GM21619 (cell line): ENCODE measurements around the gene MAPK8.

ENCODE experiments used
- ATAC-seq: cut with Tn5 transposase; IDR thresholded peaks from one replicate; pipeline ENCODE4 v1.9.1; 2021; ENCODE audit not compliant: unreplicated experiment

MAPK8 gene

DNA sequence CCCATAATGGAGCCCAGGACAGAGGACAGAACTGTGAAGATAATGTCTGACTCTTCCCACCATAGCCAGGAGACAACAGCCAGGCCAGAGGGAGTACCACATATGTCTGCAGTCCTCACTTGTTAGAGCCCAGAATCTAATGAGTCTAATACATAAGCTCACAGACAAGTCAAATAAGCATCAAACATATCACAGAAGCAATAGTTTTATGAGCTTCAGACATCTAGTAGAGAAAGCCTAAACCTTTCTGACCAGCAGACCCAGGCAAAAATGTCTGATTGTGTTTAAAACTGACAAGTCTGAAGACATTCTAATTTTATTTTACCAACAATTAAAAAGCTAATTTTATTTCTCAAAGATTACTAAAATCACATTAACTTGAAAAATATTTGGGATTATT, 75.5 kb downstream of the MAPK8 start:
- ATAC-seq: no peak

DNA sequence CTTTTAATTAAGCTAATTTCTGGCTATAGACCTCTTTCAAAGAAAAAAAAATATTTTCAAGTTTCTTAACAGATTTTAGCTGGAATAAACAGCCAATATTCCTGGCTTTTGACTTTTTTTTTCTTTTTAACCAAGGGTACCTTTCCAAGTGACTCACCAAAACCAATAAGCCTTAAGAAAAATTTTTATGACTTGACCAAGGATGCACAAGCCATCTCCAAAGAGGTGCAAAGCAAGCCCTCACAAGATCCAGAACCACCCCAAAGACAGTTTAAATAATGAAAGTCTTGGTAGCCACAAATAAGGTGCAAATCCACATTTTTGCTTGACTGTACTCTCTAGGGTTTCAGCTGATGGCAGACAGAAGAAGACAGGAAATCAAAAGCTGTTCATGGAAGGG, 76.5 kb downstream of the MAPK8 start:
- no peak for ATAC-seq

DNA sequence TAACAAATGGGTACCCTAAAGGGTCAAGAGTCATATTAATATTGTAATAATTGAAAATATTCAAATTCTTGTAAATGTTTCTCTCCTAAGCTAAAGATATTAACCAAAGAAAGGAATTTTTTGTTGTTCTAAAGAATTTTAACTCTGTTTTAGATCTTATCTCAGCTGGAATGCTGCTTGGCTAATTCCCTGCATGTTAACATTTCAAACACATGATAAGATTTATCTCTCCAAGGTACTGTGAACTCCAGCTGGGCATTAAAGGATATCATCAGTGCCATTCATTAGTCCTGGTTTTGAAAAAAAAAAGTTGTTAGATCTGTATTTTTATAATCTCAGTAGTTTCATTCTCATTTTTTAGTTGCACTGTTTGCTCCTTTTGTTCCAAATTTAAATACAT, 76.9 kb downstream of the MAPK8 start:
- no peak for ATAC-seq

DNA sequence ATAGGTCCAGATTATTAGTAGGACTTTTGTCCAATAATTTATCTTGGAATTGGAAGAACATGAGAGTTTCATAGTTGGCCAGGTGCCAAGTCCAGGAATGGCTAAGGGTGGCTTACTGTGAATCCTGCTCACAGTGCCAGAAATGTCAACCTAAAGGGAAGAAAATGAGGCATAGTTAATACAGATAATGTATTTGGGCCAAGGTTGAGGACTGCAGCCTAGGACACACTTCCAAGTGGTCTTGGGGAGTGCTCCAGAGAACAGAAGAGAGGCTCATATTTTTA, 78.2 kb downstream of the MAPK8 start:
- no peak for ATAC-seq

DNA sequence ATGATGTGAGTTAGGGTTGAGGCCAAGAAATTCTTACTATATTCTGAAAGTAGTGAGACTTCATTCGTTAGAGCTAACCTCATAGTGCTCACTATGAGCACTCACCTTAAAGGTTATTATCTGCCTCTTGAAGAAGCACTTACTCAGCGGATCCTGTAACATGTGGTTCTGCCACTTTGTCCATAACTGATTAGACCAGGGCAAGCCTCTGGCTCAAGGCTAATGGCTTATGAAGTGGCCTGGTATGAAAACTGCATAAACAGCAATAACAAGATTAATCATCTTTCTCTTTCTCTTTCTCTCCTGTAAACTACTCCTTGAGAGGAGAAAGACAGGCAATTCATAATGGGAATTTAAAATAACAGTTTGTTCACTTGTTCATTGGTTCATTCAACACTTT, 82.8 kb downstream of the MAPK8 start:
- ATAC-seq: no peak

DNA sequence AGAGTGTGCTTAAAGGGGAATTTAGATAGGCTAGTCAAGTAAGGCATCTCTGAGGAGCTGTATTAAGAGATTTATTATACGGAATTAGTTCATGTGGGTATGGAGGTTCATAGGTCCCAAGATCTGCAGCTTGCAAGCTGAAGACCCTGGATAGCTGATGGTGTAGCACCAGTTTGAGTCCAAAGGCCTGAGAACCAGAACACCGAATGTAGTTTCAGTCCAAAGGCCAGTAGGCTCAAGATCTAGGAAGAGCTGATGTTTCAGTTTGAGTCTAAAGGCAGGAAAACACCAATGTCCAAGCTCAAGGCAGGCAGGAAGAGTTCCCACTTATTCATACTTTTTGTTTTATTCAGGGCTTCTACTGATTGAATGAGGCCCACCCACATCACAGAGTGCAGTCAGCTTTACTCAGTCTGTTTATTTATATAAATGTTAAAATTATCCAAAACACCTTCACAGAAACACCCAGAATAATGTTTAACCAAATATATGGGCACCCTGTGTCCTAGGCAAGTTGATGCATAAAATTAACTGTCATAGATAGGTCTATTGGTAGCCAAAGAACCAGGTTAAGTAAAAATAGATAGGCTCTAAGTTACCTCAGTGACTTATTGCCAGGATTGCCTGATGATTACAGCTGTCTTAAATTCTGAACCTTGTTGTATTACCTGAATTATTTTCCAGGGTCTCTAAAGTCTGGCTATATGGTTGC, 83.5 kb downstream of the MAPK8 start:
- no peak for ATAC-seq

DNA sequence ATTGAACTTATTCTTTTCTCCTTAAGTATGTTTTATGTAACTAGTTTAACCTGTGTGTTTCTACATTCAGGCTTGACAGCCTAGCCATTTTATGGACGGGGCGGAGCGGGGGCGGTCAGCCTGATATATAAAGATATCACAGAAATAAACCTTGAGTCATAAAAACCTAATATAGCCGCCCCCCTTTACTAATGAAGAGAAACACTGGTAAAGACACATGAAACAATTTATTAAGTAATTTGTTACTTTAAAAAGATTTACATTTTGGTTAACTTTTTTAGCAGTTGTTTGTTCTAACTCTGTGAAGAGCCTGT, 84.0 kb downstream of the MAPK8 start:
- no peak for ATAC-seq

DNA sequence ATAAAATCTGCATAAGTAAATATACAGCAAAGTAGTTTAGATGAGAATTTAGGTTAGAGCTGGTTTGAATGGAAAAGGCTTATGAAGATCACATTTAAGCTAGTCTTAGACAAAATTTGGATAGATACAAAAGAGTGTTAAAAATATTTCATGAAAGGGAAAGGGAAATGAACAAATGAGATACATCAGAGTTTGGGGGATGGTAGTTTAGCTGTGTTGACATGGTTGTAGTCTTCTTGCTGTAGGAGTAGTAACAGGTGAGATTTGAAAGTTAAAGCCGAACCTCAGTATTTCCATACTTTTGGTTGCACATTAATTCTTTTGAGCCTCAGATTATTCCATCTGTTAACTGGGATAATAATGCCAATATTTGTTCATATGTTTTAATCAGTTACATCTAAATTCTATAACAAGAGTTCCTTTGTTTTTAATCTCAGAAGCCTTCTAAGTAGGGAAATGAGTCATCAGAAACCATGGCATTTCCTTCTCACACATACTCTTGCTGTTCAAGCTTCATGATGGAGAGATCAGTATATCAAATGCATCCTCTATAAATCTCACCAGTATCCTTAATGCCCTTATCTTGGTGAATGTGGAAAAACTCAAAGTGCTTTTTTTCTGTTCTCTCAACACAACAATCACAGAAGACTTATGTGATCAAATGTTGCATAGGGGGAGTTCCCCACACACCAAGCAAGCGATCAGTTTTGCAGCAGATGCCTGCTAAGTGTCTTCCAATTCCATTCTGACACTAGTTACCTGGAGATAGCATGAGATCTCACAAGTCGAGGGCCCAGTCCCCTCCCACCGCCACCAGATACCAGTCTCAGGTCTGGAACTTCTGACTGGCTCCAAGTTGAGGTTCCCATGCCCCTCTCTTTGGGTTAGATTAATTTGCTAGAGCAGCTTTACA, 84.7 kb downstream of the MAPK8 start:
- peak; percentile 79 for ATAC-seq

DNA sequence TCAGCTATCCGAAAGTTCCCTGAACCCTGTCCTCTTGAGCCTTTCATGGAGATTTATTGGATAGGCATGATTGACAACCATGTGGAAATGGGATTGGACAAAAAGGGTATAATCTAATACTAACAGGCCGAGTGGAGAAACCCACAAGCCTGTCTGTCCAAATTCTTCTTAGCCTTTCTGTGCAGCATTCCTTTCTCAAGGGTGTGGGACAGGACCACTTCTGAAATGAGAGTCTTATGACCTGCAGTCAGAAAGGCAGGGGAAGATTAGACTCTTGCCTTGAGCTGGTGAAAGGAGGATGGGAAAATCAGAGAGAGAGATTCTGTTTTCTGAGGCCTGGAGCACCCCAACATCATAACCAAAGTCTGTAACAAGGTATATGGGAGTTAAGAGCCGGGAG, 85.5 kb downstream of the MAPK8 start:
- no peak for ATAC-seq

DNA sequence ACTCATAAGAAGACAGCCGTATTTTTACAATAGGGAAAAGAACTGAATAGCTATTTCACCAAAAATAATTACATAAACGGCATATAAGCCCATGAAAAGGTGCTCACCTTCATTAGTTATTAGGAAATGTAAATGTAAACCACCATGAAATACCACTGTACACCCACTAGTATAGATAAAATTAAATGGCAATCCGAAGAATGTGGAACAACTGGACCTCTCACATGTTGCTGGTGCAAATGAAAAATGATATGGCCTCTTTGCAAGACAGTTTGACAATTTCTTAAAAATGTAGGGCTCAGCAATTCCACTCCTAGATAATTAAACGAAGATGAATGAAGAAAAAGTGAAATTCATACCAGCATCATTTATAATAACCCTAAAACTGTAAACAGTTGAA, 91.8 kb downstream of the MAPK8 start:
- no peak for ATAC-seq

DNA sequence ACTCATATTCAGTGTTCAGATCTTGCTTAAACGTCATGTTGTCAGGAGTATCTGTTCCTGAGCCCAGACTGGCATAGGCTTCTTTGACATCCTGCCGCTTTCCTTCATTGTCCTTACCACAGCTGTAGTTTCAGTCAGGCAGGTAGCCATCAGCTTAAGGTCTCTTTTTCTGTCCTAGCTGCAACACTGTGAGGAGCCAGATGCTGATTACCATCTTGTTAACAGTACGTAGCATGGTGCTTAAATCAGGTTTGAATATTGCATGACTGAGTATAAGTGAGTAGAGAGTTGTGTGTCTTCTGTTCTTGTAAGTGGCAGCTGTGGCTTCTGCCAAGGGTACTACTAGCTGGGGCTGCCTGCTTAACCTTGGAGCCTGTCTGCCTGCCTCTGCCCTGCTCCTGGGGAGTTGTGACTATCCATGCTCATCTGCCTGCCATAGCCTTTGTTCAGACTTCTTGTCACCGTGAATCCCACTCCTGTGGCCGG, 92.6 kb downstream of the MAPK8 start:
- ATAC-seq: no peak

DNA sequence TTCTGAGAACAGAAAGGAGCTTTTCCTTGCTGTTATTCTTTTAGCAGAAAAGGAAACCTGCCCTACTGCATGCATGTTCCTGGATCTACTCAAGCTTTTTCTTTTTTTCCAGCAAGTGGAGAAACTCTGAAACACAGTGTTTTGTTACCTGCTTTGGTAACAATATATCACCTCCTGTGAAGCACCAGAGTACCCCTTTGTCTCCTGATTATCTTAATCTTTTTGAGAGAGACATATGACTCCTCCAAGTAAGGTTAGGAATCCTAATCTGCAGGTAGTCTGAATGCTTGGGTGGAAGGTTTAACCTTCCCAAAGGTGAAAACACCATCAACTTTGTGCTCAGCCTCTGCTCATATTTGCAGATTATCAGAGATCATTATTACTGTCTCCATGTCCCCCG, 93.1 kb downstream of the MAPK8 start:
- ATAC-seq: no peak

DNA sequence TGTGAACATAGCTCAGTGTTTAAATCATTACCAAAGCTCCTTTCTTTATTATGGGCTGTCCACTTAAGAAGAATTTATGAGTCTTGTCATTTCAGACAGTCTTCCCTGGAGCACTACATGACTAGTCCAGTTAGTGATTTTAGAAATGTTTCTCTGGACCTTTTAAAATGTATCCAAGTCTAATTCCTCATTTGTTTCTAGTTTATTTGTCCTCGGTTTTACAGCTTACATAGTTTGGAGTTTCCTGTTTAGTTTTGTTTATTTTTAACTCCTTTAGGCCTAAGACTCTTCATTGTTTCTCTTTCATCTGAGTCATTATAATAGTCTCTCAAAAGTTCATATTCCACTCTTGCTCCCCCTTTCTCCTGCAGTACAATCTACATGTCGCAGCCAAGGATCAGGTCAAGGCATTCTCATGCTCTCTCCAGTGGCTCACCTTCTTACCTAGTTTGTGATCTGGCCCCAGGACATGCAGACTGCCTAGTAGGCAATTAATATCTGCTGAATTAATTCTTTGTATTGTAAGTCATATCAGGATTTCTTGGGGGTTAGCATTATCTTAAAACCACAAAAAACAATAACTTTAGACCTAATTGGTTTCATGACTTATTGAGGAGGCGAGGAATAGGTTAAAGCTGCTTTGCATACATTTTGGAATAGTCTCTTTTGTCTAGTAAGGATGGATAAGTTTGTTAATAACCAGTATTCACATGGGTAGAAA, 93.8 kb downstream of the MAPK8 start:
- no peak for ATAC-seq

DNA sequence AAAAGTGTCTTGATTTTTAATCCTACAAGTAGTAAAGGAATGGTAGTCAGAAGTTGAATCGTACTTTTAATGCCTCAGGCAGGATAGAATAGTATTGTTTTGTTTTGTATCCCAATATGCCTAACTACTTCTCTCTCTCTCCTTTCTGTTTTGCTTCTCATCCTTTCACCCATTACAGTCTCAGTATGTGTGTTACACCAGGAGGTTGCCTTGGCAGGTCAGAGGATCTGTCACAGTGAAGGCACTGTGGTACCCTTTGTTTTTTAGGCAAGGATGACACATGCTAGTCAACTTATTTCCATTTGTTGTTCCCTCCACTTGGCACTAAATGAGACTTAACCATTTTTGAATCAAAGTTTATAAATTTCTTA, 94.4 kb downstream of the MAPK8 start:
- ATAC-seq: no peak

DNA sequence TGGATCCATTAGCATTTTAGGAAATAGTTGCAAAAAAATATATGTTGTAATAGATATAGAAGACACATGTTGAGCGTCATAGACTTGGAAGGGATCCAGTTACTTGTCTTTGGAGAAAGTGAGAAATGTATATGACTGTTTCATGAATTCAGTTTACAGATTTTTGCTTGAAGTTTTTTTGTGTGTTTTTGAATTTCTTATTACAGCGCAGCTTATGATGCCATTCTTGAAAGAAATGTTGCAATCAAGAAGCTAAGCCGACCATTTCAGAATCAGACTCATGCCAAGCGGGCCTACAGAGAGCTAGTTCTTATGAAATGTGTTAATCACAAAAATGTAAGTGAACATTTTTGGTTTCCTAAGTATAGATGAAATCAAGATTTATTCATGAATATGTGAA, 98.2 kb downstream of the MAPK8 start:
- no peak for ATAC-seq

DNA sequence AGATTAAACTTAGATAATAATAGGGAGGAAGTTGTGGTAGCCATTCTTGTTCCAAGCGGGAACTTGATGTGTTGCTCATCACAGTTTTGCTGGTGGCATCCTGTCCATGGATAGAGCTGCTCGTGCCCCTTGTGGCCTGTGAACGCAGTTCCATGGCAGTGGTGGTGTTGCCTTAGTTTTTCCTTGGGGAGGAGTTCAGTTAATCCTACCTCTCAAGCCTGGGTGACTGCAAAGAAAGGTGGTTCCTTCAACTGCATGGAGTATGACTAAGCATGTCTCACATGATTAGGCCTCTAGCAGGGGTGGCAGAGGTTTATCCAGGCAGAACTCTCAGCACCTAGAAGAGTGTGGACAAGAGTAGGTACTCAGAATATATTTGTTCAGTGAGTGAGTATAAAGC, 99.7 kb downstream of the MAPK8 start:
- no peak for ATAC-seq

DNA sequence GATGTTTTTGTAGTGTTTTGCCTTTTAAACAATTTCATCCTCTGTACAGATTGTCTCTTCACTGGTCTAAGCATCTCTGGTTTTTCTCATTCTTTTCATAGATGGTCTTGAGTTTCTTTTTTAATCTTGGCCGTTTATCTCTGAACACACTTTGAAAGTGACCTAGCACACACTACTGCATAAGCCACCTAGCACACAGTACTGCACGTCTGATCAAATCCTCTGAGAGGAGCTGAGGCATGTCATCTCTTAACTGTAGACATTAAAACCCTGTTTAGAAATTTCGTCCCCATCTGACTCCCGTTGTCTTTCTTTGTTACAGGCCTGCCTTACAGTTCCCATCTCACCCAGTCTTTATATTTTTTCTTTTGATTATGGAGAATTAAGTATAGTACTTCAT, 100.2 kb downstream of the MAPK8 start:
- no peak for ATAC-seq

DNA sequence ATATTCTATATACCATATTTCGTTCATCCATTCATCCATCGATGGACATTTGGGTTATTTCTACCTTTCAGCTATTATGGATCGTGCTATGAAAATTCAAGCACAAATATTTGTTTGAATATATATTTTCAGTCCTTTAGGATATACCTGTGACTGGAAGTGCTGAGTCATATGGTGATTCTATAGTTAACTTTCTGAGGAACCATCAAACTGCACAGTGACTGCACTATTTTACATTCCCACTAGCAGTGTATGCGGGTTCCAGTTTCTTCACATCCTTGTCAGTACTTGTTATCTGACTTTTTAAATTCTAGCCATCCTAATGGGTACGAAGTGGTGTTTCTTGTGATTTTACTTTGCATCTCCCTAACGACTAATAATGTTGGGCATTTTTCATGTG, 104.0 kb downstream of the MAPK8 start:
- ATAC-seq: no peak

DNA sequence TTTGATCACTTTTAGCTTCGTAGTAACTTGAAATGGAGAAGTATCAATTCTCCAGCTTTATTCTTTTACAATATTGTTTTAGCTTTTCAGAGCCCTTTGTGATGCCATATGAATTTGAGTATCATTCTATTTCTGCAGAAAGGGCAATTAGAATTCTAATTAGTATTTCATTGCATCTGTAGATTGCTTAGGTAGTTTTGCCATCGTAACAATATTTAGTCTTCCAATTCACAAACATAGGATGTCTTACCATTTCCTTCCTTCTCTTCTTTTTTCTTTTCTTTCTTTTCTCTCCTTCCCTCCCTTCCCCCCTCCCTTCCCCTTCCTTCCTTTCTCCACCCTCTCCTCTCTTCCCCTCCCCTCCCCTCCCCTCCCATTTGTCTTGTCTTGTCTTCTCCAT, 105.0 kb downstream of the MAPK8 start:
- no peak for ATAC-seq

DNA sequence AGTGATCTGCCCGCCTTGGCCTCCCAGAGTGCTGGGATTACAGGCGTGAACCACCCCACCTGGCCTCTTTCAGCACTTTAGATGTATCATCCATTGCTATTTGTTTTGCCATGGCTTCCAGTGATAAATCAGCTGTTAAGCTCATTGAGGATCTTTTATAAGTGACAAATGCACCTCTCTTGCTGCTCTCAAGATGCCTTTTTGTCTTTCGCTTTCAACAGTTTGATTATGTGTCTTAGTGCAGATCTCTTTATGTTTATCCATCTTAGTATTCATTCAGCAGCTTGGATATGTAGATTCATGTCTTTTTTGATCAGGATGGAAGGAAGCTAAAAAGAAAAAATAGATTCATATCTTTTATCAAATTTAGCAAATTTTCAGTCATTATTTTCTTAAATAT, 105.6 kb downstream of the MAPK8 start:
- no peak for ATAC-seq

DNA sequence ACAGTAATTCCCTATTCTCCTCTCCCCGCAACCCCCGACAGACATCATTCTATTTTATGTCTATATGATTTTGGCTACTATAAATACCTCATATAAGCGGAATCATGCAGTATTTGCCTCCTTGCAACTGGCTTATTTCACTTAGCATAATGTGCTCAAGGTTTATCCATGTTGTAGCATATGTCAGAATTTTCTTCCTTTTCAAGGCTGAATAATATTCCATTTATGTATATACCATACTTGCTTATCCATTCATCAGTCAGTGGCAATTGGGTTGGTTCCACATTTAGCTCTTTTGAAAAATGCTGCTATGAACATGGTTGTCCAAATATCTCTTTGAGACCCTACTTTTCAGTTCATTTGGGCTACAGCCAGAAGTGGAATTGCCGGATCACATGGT, 106.5 kb downstream of the MAPK8 start:
- no peak for ATAC-seq

DNA sequence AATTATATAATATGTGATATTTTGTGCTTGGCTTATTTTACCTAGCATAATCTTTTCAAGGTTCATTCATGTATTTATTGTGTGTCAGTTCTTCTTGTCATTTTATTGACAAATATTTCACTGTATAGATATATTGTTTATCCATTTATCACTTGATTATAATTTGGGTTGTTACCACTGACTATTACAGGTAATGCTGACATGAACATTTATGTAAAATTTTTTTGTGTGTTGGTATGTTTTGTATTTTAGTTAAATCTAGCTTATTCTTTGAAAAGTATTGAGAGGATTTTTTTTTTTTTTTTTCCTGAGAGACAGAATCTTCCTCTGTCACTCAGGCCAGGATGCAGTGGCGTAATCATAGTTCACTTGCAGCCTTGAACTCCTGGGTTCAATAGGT, 107.7 kb downstream of the MAPK8 start:
- no peak for ATAC-seq
